ENCODE measurements around the gene MAPK8IP1.

The MAPK8IP1 gene

DNA sequence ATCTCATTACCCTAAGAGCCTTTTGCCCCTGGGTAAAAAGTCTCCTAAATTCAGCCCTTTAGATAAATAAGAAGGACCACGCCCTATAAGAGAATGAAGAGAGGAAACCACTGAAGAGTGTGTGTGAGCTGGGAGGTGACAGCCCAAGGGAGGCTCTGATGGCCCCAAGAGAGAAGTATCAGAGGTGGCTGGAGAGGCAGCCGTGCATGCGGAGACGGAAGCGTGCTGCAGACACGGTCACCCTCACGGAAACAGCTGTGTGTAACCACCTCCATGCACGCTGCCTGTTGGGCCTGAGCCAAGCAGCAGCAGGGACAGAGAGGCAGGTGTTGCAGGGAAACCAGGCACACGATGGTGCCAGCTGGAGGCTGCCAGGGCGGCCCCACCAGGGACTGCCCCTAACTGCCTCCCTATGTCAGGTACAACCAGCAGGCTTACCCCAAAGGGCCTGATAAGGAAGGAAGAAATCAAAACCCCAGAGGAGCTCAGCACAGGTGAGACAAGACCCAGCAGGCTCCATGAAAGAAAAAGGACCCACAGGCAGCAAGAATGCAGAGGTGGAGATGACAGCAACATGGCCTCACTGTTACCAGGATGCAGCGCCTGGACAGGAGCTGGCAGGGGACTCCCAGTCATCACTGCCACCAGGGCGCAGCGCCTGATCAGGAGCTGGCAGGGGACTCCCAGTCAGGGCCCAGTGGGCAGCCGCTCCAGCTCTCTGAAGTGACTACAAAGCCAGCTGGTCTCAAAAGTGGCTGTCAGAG is 44.8 kb downstream of the MAPK8IP1 start:
- ChIA-PET CTCF (interaction anchor here (1.0 kb wide), 3 partner anchors 35 to 58 kb away, joined by 3 to 4 read pairs (median 3); no protein-coding TSS in a partner anchor), POLR2A (interaction anchor here (0.8 kb wide), 1 partner anchor 29 kb away, joined by 3 read pairs; no protein-coding TSS in a partner anchor)
- peak; percentile 41 to 85 (median 72) for DNase-seq
- Histone ChIP-seq H3K27me3 (replicated peaks in 2 of 5; ENCODE audit: control insufficient read depth in 4 of 5, insufficient read depth in 5 of 5, low read length in 4 of 5) (no peaks in the 10 kb centered on the region), H3K9me3 (ENCODE audit: control extremely low read depth in 1 of 5, control insufficient read depth in 4 of 5, insufficient read depth in 2 of 5, low read depth in 1 of 5, low read length in 4 of 5) (no peaks in the 10 kb centered on the region), H3K27ac (ENCODE audit: insufficient read depth in 1 of 2, low read depth in 1 of 2, low read length in 2 of 2, poor library complexity in 1 of 2, severe bottlenecking in 2 of 2) (no peak overlapping the region), H3K36me3 (ENCODE audit: control insufficient read depth in 4 of 4, insufficient read depth in 4 of 4, low read length in 3 of 4) (peaks cover 4 to 43% (median 22%) of the 10 kb centered on the region in 4 experiments), H3K4me1 (ENCODE audit: control extremely low read depth in 1 of 4, control insufficient read depth in 4 of 4, insufficient read depth in 4 of 4, low read length in 3 of 4) (peaks cover 0 to 14% (median 10%) of the 10 kb centered on the region in 4 experiments), H3K4me3 (ENCODE audit: control insufficient read depth in 1 of 7, extremely low read depth in 1 of 7, insufficient read depth in 4 of 7, low read depth in 2 of 7, low read length in 6 of 7) (no peak overlapping the region)
- WGBS (ENCODE audit: insufficient coverage) = 63% methylated on average over 14 of the region's 14 CpGs

DNA sequence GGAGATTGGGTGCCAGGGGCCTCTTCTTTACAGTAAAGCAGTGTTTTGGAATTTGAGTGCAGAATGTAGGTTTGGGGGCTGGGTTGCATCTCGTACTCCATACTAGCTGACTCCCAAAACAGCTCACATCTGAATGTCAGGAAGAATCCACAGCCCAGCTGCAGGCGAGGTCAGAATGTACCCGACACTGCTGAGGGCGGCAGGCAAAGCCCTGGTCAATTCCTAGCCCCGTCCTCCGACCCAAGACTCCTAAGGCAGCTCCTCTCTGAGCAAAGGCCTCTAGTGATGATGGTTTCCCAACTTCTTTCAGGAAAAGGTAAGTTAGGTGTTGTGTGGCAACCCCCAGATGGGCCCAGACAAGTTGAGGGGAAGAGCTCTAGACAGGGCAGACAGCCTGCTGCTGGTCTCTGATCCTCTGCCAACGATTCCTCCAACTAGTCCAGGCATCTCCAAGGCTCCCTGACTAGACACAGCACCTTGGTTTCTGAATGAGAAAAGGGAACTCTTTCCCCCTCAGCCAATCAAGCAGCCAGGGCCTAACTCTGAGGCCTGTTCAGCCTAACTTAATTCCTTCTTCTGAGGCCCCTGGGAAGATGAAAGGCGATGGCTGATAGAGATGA is 45.6 kb downstream of the MAPK8IP1 start:
- DNase-seq = no peak
- H3K27me3 ChIP-seq (replicated peaks in 2 of 5; ENCODE audit: control insufficient read depth in 4 of 5, insufficient read depth in 5 of 5, low read length in 4 of 5) = no peaks in the 10 kb centered on the region
- peaks cover 6 to 52% (median 24%) of the 10 kb centered on the region in 4 experiments for H3K36me3 ChIP-seq (ENCODE audit: control insufficient read depth in 4 of 4, insufficient read depth in 4 of 4, low read length in 3 of 4)
- peaks cover 0 to 14% (median 10%) of the 10 kb centered on the region in 4 experiments for H3K4me1 ChIP-seq (ENCODE audit: control extremely low read depth in 1 of 4, control insufficient read depth in 4 of 4, insufficient read depth in 4 of 4, low read length in 3 of 4)
- CTCF ChIA-PET = interaction anchor here (1.0 kb wide), 2 partner anchors 34 to 59 kb away, joined by 3 to 4 read pairs; no protein-coding TSS in a partner anchor
- POLR2A ChIA-PET = no interaction called here
- no peaks in the 10 kb centered on the region for H3K9me3 ChIP-seq (ENCODE audit: control extremely low read depth in 1 of 5, control insufficient read depth in 4 of 5, insufficient read depth in 2 of 5, low read depth in 1 of 5, low read length in 4 of 5)
- no peak overlapping the region for H3K4me3 ChIP-seq (ENCODE audit: control insufficient read depth in 1 of 7, extremely low read depth in 1 of 7, insufficient read depth in 4 of 7, low read depth in 2 of 7, low read length in 6 of 7)
- 91% methylated on average over 5 of the region's 8 CpGs for whole genome bisulfite sequencing (ENCODE audit: insufficient coverage)
- no peak overlapping the region for H3K27ac ChIP-seq (ENCODE audit: insufficient read depth in 1 of 2, low read depth in 1 of 2, low read length in 2 of 2, poor library complexity in 1 of 2, severe bottlenecking in 2 of 2)

DNA sequence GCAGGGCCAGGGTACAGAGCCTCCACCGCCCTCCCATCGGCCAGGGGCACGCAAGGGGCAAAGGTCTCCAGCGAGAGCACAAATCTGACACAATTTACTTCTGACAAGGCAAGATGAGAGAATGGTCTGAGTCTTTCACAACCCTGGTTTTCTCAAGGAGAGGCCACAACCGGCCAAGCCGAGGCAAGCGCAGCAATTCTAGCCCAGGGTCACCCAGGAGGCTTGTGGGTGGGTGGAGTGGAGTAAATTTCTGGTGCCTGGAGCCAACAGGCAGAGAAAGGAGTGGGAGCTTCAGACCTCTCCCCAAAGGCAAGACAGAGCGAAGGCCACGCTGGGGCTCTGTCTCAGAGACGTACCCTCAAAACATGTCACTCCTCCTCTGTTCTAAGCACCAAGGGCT is 46.3 kb downstream of the MAPK8IP1 start:
- ChIA-PET CTCF (no interaction called here), POLR2A (no interaction called here)
- Histone ChIP-seq H3K27ac (ENCODE audit: insufficient read depth in 1 of 2, low read depth in 1 of 2, low read length in 2 of 2, poor library complexity in 1 of 2, severe bottlenecking in 2 of 2) (no peak overlapping the region), H3K9me3 (ENCODE audit: control extremely low read depth in 1 of 5, control insufficient read depth in 4 of 5, insufficient read depth in 2 of 5, low read depth in 1 of 5, low read length in 4 of 5) (no peaks in the 10 kb centered on the region), H3K36me3 (ENCODE audit: control insufficient read depth in 4 of 4, insufficient read depth in 4 of 4, low read length in 3 of 4) (peaks cover 6 to 58% (median 24%) of the 10 kb centered on the region in 4 experiments), H3K4me3 (ENCODE audit: control insufficient read depth in 1 of 7, extremely low read depth in 1 of 7, insufficient read depth in 4 of 7, low read depth in 2 of 7, low read length in 6 of 7) (no peak overlapping the region), H3K4me1 (ENCODE audit: control extremely low read depth in 1 of 4, control insufficient read depth in 4 of 4, insufficient read depth in 4 of 4, low read length in 3 of 4) (peaks cover 0 to 14% (median 10%) of the 10 kb centered on the region in 4 experiments), H3K27me3 (replicated peaks in 2 of 5; ENCODE audit: control insufficient read depth in 4 of 5, insufficient read depth in 5 of 5, low read length in 4 of 5) (no peaks in the 10 kb centered on the region)
- DNase-seq = no peak
- WGBS (ENCODE audit: insufficient coverage) = 91% methylated on average over 9 of the region's 10 CpGs

GRCh38 chr11:45932217-45932616 is 46.8 kb downstream of the MAPK8IP1 start:
- Histone ChIP-seq H3K27me3 (replicated peaks in 2 of 5; ENCODE audit: control insufficient read depth in 4 of 5, insufficient read depth in 5 of 5, low read length in 4 of 5) (no peaks in the 10 kb centered on the region), H3K36me3 (ENCODE audit: control insufficient read depth in 4 of 4, insufficient read depth in 4 of 4, low read length in 3 of 4) (peaks cover 6 to 63% (median 24%) of the 10 kb centered on the region in 4 experiments), H3K4me1 (ENCODE audit: control extremely low read depth in 1 of 4, control insufficient read depth in 4 of 4, insufficient read depth in 4 of 4, low read length in 3 of 4) (peaks cover 0 to 12% (median 8%) of the 10 kb centered on the region in 4 experiments), H3K4me3 (ENCODE audit: control insufficient read depth in 1 of 7, extremely low read depth in 1 of 7, insufficient read depth in 4 of 7, low read depth in 2 of 7, low read length in 6 of 7) (no peak overlapping the region), H3K9me3 (ENCODE audit: control extremely low read depth in 1 of 5, control insufficient read depth in 4 of 5, insufficient read depth in 2 of 5, low read depth in 1 of 5, low read length in 4 of 5) (no peaks in the 10 kb centered on the region), H3K27ac (ENCODE audit: insufficient read depth in 1 of 2, low read depth in 1 of 2, low read length in 2 of 2, poor library complexity in 1 of 2, severe bottlenecking in 2 of 2) (no peak overlapping the region)
- POLR2A ChIA-PET = no interaction called here
- WGBS (ENCODE audit: insufficient coverage) = 97% methylated on average over 3 of the region's 8 CpGs
- CTCF ChIA-PET = no interaction called here
- DNase-seq = no peak

DNA sequence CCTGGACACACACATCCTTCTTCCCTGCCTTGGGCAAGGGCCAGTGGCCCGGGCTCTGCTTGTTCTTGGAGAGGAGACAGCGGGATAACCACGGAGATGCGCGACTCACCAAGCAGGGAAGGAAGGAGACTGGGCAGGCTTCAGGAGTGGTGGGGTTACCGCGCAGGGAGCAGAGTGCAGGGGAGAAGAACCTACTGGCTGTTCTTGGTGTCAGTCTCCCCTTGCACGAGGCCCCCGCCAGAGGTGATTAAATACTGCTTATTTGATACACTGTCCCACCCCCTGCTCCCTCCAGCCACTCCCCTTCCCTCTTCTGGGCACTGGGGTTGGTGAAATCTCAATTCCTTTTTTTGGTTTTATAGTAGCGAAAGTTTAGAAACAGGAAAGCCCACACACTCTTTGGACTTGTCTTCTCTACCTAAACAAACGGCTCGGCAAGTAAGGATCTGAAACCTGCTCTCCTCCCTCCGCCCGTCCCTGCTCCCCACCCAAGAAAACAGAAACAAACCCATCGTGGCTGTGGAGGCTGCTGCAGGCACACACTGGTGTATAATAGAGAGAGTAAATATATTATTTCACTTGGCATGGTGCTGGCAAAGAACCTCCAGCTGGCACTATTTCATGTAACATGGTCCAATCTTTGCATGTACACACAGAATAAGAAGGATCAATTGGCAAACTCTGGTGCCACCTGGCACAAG is 47.8 kb downstream of the MAPK8IP1 start:
- Histone ChIP-seq H3K36me3 (ENCODE audit: control insufficient read depth in 4 of 4, insufficient read depth in 4 of 4, low read length in 3 of 4) (peaks cover 6 to 70% (median 28%) of the 10 kb centered on the region in 4 experiments), H3K4me1 (ENCODE audit: control extremely low read depth in 1 of 4, control insufficient read depth in 4 of 4, insufficient read depth in 4 of 4, low read length in 3 of 4) (peaks cover 0 to 10% (median 3%) of the 10 kb centered on the region in 4 experiments), H3K27me3 (replicated peaks in 2 of 5; ENCODE audit: control insufficient read depth in 4 of 5, insufficient read depth in 5 of 5, low read length in 4 of 5) (no peaks in the 10 kb centered on the region), H3K9me3 (ENCODE audit: control extremely low read depth in 1 of 5, control insufficient read depth in 4 of 5, insufficient read depth in 2 of 5, low read depth in 1 of 5, low read length in 4 of 5) (no peaks in the 10 kb centered on the region), H3K4me3 (ENCODE audit: control insufficient read depth in 1 of 7, extremely low read depth in 1 of 7, insufficient read depth in 4 of 7, low read depth in 2 of 7, low read length in 6 of 7) (no peak overlapping the region), H3K27ac (ENCODE audit: insufficient read depth in 1 of 2, low read depth in 1 of 2, low read length in 2 of 2, poor library complexity in 1 of 2, severe bottlenecking in 2 of 2) (no peak overlapping the region)
- ChIA-PET CTCF (no interaction called here), POLR2A (no interaction called here)
- 89% methylated on average over 6 of the region's 15 CpGs for WGBS (ENCODE audit: insufficient coverage)
- no peak for DNase-seq

- H3K36me3 ChIP-seq (ENCODE audit: control insufficient read depth in 4 of 4, insufficient read depth in 4 of 4, low read length in 3 of 4) = peaks cover 6 to 72% (median 29%) of the 10 kb centered on the region in 4 experiments
- POLR2A ChIA-PET = no interaction called here
Measured at GRCh38 chr11:45933846-45934579, 48.6 kb downstream of the MAPK8IP1 start.

More at GRCh38 chr11:45933846-45934579, 48.6 kb downstream of the MAPK8IP1 start:
- CTCF ChIA-PET = interaction anchor here (0.6 kb wide), 1 partner anchor 1210 kb away, joined by 3 read pairs; no protein-coding TSS in a partner anchor
- WGBS (ENCODE audit: insufficient coverage) = 95% methylated on average over 14 of the region's 21 CpGs
- Histone ChIP-seq H3K27ac (ENCODE audit: insufficient read depth in 1 of 2, low read depth in 1 of 2, low read length in 2 of 2, poor library complexity in 1 of 2, severe bottlenecking in 2 of 2) (no peak overlapping the region), H3K4me3 (ENCODE audit: control insufficient read depth in 1 of 7, extremely low read depth in 1 of 7, insufficient read depth in 4 of 7, low read depth in 2 of 7, low read length in 6 of 7) (no peak overlapping the region), H3K9me3 (ENCODE audit: control extremely low read depth in 1 of 5, control insufficient read depth in 4 of 5, insufficient read depth in 2 of 5, low read depth in 1 of 5, low read length in 4 of 5) (no peaks in the 10 kb centered on the region), H3K27me3 (replicated peaks in 2 of 5; ENCODE audit: control insufficient read depth in 4 of 5, insufficient read depth in 5 of 5, low read length in 4 of 5) (no peaks in the 10 kb centered on the region), H3K4me1 (ENCODE audit: control extremely low read depth in 1 of 4, control insufficient read depth in 4 of 4, insufficient read depth in 4 of 4, low read length in 3 of 4) (peaks cover 0 to 10% (median 3%) of the 10 kb centered on the region in 4 experiments)
- no peak for DNase-seq
